ENCODE data around the gene IFI27. TPM values are rescaled to one million over a fixed set of nuclear protein-coding genes. Genes with fewer than 3 reads are reported as not detected.

IFI27 gene
- total and polyA plus RNA-seq, 2 donors from 2014 or later = 143 to 356 TPM

DNA sequence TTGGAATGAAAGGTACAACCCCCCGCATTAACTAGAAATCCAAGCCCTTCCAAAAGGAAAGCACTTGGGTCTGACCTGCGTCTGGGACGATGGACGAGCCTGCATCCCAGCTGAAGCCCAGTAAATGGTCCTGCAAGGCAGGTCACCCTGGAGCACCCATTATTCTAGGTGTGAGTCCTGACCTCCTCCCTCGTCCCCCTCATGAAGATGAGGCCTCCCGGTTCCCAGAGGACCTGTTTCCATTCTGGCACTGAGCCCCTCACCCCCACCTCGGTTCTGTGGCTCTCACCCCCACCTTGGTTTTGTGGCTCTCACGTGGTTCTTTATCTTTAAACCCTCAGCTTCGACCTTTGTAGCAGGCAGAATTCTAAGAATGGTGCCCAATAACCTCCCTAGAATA lies 7.3 kb downstream of the IFI27 start:
- DNase-seq (peak in 1 of 5 donors; percentile 17), FAIRE-seq (no peak)
- Histone ChIP-seq H3K27me3 (ENCODE audit: control insufficient read depth, insufficient read depth, low read length) (no peaks in the 10 kb centered on the region), H3K36me3 (ENCODE audit: control insufficient read depth in 2 of 3, insufficient read depth in 3 of 3, low read length in 3 of 3) (no peaks in the 10 kb centered on the region), H3K9ac (ENCODE audit: low read length in 3 of 3) (no peak overlapping the region), H3K4me1 (ENCODE audit: control insufficient read depth in 2 of 3, insufficient read depth in 2 of 3, low read depth in 1 of 3, low read length in 3 of 3) (peaks cover 0 to 3% (median 0%) of the 10 kb centered on the region in 3 donors), H3K27ac (ENCODE audit: low read depth in 2 of 2, low read length in 2 of 2) (no peak overlapping the region), H3K9me3 (ENCODE audit: control insufficient read depth in 2 of 3, insufficient read depth in 1 of 3, low read length in 3 of 3) (peaks cover 0 to 13% (median 0%) of the 10 kb centered on the region in 3 donors), H3K4me3 (ENCODE audit: low read length in 3 of 3) (no peak overlapping the region)
- intact Hi-C loops (cut with DNase I) = no loop called here
- TF ChIP-seq, protein P1, sequence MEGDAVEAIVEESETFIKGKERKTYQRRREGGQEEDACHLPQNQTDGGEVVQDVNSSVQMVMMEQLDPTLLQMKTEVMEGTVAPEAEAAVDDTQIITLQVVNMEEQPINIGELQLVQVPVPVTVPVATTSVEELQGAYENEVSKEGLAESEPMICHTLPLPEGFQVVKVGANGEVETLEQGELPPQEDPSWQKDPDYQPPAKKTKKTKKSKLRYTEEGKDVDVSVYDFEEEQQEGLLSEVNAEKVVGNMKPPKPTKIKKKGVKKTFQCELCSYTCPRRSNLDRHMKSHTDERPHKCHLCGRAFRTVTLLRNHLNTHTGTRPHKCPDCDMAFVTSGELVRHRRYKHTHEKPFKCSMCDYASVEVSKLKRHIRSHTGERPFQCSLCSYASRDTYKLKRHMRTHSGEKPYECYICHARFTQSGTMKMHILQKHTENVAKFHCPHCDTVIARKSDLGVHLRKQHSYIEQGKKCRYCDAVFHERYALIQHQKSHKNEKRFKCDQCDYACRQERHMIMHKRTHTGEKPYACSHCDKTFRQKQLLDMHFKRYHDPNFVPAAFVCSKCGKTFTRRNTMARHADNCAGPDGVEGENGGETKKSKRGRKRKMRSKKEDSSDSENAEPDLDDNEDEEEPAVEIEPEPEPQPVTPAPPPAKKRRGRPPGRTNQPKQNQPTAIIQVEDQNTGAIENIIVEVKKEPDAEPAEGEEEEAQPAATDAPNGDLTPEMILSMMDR (IDR thresholded peaks at IDR 0.05; ENCODE audit: borderline replicate concordance, extremely low read depth, insufficient read depth) = no peak

DNA sequence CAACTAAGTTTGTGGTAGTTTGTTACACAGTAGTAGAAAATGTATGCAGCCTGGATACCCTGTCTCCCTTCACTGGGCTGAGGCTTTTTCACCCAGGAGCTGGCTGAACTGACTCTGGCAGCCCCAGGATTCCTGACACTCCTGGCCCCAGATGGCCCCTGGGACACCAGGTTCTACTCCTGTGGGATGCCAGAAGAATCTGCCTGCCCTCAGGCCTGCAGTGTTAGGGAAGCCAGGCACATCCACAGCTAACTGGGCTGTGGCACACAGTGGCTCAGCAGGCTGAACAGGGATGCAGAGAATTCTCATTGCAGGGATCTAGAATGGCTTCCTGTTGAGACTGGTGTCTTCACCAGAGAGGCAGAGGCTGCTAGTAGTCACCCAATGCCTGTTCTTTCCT lies 8.5 kb downstream of the IFI27 start:
- no peak overlapping the region for H3K9ac ChIP-seq (ENCODE audit: low read length in 3 of 3)
- DNase-seq = peak in 1 of 5 donors; percentile 3

DNA sequence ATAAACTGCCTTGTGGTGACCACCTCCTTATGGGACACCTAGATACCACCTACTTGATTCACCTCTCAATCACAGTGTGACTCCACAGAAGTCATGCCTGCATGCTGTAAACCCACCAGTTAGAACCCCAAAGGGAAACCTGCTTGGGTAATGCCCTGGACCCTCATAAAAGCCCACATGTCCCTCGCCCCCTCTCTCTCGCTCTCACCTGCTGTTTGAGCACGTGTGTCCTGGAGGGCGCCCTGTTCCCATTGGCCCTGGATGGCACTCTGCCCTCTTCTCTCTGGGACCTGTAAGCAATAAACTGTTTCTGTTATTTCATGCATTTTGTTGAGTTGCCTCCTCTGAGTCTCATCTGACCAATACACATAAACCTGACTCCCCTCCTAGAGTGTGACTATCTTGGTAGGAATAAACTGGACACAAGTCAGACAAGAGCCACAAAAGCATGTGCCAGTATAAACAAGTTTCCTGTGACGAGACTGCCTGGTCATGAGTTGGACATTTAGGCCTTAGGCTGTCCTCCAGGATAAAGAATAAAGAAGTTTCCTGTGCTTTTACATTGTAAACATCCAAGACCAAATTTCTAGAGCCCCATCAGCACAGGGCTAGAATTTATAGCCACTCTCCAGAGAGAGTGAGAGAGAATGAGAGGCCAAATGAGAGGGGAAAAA lies 10.3 kb downstream of the IFI27 start:
- no peak overlapping the region for H3K9ac ChIP-seq (ENCODE audit: low read length in 3 of 3)
- TF ChIP-seq, protein P1 (IDR thresholded peaks at IDR 0.05; ENCODE audit: borderline replicate concordance, extremely low read depth, insufficient read depth) = no peak
- intact Hi-C loops (cut with DNase I) = no loop called here

More for the DNA sequence above, 8.5 kb downstream of the IFI27 start:
- no peak for FAIRE-seq
- Histone ChIP-seq H3K36me3 (ENCODE audit: control insufficient read depth in 2 of 3, insufficient read depth in 3 of 3, low read length in 3 of 3) (no peaks in the 10 kb centered on the region), H3K9me3 (ENCODE audit: control insufficient read depth in 2 of 3, insufficient read depth in 1 of 3, low read length in 3 of 3) (peaks cover 0 to 13% (median 0%) of the 10 kb centered on the region in 3 donors), H3K4me3 (ENCODE audit: low read length in 3 of 3) (no peak overlapping the region), H3K27me3 (ENCODE audit: control insufficient read depth, insufficient read depth, low read length) (no peaks in the 10 kb centered on the region), H3K27ac (ENCODE audit: low read depth in 2 of 2, low read length in 2 of 2) (no peak overlapping the region), H3K4me1 (ENCODE audit: control insufficient read depth in 2 of 3, insufficient read depth in 2 of 3, low read depth in 1 of 3, low read length in 3 of 3) (peaks cover 0 to 3% (median 0%) of the 10 kb centered on the region in 3 donors)
- TF ChIP-seq, protein P1 (IDR thresholded peaks at IDR 0.05; ENCODE audit: borderline replicate concordance, extremely low read depth, insufficient read depth) = no peak
- intact Hi-C loops (cut with DNase I) = no loop called here

More for the DNA sequence above, 10.3 kb downstream of the IFI27 start:
- H3K4me3 ChIP-seq (ENCODE audit: low read length in 3 of 3) = no peak overlapping the region
- H3K4me1 ChIP-seq (ENCODE audit: control insufficient read depth in 2 of 3, insufficient read depth in 2 of 3, low read depth in 1 of 3, low read length in 3 of 3) = no peaks in the 10 kb centered on the region
- no peaks in the 10 kb centered on the region for H3K36me3 ChIP-seq (ENCODE audit: control insufficient read depth in 2 of 3, insufficient read depth in 3 of 3, low read length in 3 of 3)
- H3K27me3 ChIP-seq (ENCODE audit: control insufficient read depth, insufficient read depth, low read length) = no peaks in the 10 kb centered on the region
- no peak for FAIRE-seq
- H3K27ac ChIP-seq (ENCODE audit: low read depth in 2 of 2, low read length in 2 of 2) = no peak overlapping the region
- peaks cover 0 to 13% (median 0%) of the 10 kb centered on the region in 3 donors for H3K9me3 ChIP-seq (ENCODE audit: control insufficient read depth in 2 of 3, insufficient read depth in 1 of 3, low read length in 3 of 3)
- peak in 2 of 5 donors; percentile 11 to 51 for DNase-seq
